Omental fat pad (tissue), 4 donors: ENCODE measurements around the gene SPG21. TPM values are rescaled to one million over a fixed set of nuclear protein-coding genes. Genes with fewer than 3 reads are reported as not detected.

ENCODE experiments used
- ATAC-seq: fragments of 150-250 bp; one replicate; pipeline ENCODE4 v1.9.1; 2016; ENCODE audit warnings: mild to moderate bottlenecking, moderate library complexity; ENCODE audit not compliant: low FRiP score
- DNase-seq: peaks from one replicate; pipeline ENCODE4 v3.0.0-alpha.2; 2019; ENCODE audit warnings: low spot score
- CTCF ChIP-seq, 3 donors: fragments of 450-650 bp; IDR thresholded peaks; one replicate each; pipeline ENCODE4 v1.5.1; 2016 to 2017; ENCODE audit warnings: antibody characterized with exemption in 3 of 3, mild to moderate bottlenecking in 3 of 3, moderate library complexity in 2 of 3
- total RNA-seq, 4 donors: library from RNA; depleted of rRNA; stranded (reverse); fragments of >200 nt; gene quantifications; one replicate each; pipeline ENCODE4 v1.1.0, GENCODE V29; 2016

Gene SPG21
- total RNA-seq, 4 donors from 2014 or later: 72.9 to 93.9 (median 84.7) TPM

- ATAC-seq (no peak), DNase-seq (no peak)
- no peak for TF ChIP-seq CTCF (IDR thresholded peaks at IDR 0.05)
These were observed 30.6 kb downstream of the SPG21 start for GRCh38 chr15:64959128-64959527.

GRCh38 chr15:64954395-64954794 lies 35.3 kb downstream of the SPG21 start:
- DNase-seq: no peak
- TF ChIP-seq CTCF (IDR thresholded peaks at IDR 0.05): no peak
- no peak for ATAC-seq

- ATAC-seq (no peak), DNase-seq (no peak)
- no peak for TF ChIP-seq CTCF (IDR thresholded peaks at IDR 0.05)
These were observed 37.8 kb downstream of the SPG21 start for GRCh38 chr15:64951777-64952418.

- TF ChIP-seq CTCF (IDR thresholded peaks at IDR 0.05): no peak
- ATAC-seq: no peak
- no peak for DNase-seq
These were observed 38.8 kb downstream of the SPG21 start for GRCh38 chr15:64950888-64951287.

- no peak for ATAC-seq
- no peak for DNase-seq
- no peak for TF ChIP-seq CTCF (IDR thresholded peaks at IDR 0.05)
These were observed 40.1 kb downstream of the SPG21 start for GRCh38 chr15:64949383-64950186.

- ATAC-seq: no peak
- TF ChIP-seq CTCF (IDR thresholded peaks at IDR 0.05): no peak
These were observed 40.8 kb downstream of the SPG21 start for GRCh38 chr15:64948916-64949315.

GRCh38 chr15:64947211-64947610 lies 42.5 kb downstream of the SPG21 start:
- no peak for TF ChIP-seq CTCF (IDR thresholded peaks at IDR 0.05)
- ATAC-seq (peak; percentile 21), DNase-seq (no peak)

More at GRCh38 chr15:64948916-64949315, 40.8 kb downstream of the SPG21 start:
- no peak for DNase-seq
